Lower leg skin (tissue), 3 donors: ENCODE measurements around the gene KCNQ4.

Source experiments
- CTCF ChIP-seq, 3 donors: fragments of 450-650 bp; IDR thresholded peaks; one replicate each; pipeline ENCODE4 v1.5.1; 2016; ENCODE audit warnings: antibody characterized with exemption in 3 of 3, mild to moderate bottlenecking in 3 of 3, moderate library complexity in 2 of 3
- POLR2A ChIP-seq, 2 donors: fragments of 450-650 bp; IDR thresholded peaks; one replicate each; pipeline ENCODE4 v1.6.1; 2016 to 2017; ENCODE audit warnings: antibody characterized with exemption in 2 of 2, mild to moderate bottlenecking in 1 of 2, moderate library complexity in 1 of 2

GRCh38 chr1:40879482-40880175 is 96.0 kb downstream of the KCNQ4 start:
- TF ChIP-seq CTCF (IDR thresholded peaks at IDR 0.05) (no peak), POLR2A (IDR thresholded peaks at IDR 0.05) (no peak)
